GM23248 (cell line): ENCODE measurements around the gene NOTCH1.

Source experiments
- EZH2 ChIP-seq: fragments of 200-600 bp; sonication (generic); IDR thresholded peaks from 2 replicates; pipeline ENCODE4 v1.6.1; 2018; ENCODE audit warnings: antibody characterized with exemption, mild to moderate bottlenecking; ENCODE audit not compliant: insufficient read depth, poor library complexity, severe bottlenecking
- EZH2phosphoT487 ChIP-seq: fragments of 200-600 bp; sonication (generic); IDR thresholded peaks from 2 replicates; pipeline ENCODE4 v1.6.1; 2018; ENCODE audit warnings: antibody characterized with exemption, moderate library complexity, mild to moderate bottlenecking, low read depth; ENCODE audit not compliant: insufficient read depth

- no peak for TF ChIP-seq EZH2
- TF ChIP-seq EZH2phosphoT487 = no peak
Observed at GRCh38 chr9:136499935-136500910, 45.6 kb downstream of the NOTCH1 start.
